Activated B cell treated with CpG ODN at 0.5 μM for 24 hours (primary cell): ENCODE data around the gene FCER1G. TPM values are rescaled to one million over a fixed set of nuclear protein-coding genes. Genes with fewer than 3 reads are reported as not detected.
A peak's percentile ranks its signal among the peaks of the same experiment; 100 is the strongest.
"Not testable (repeated sequence)": the region's sequence is repeated elsewhere in the genome, so short reads cannot be mapped to it uniquely, and the experiment has no call there.

Source experiments
- ATAC-seq: fragments of 200-7000 bp; cut with Tn5 transposase; one replicate; pipeline ENCODE4 v1.10.0; 2021; ENCODE audit warnings: low read depth, mild to moderate bottlenecking, moderate library complexity
- CTCF ChIA-PET: fragments of 350-600 bp; sonication (Branson Sonifier 250); formaldehyde crosslinking; loops from one replicate; lab custom pipeline; 2021; ENCODE audit warnings: antibody characterized with exemption; lab: Charles Lee
- POLR2A ChIA-PET: fragments of 350-600 bp; sonication (Branson Sonifier 250); formaldehyde crosslinking; loops from one replicate; lab custom pipeline; 2021; ENCODE audit warnings: antibody characterized with exemption; lab: Charles Lee
- DNase-seq: peaks from one replicate; pipeline ENCODE4 v3.0.0; 2022
- H3K27ac Mint-ChIP-seq: one replicate; pipeline ENCODE4 v1.8.0; 2020; ENCODE audit warnings: mixed read lengths
- H3K27me3 Mint-ChIP-seq: one replicate; pipeline ENCODE4 v1.8.0; 2021; ENCODE audit warnings: mixed read lengths
- H3K36me3 Mint-ChIP-seq: one replicate; pipeline ENCODE4 v1.8.0; 2021; ENCODE audit warnings: low read depth, mixed read lengths
- H3K4me1 Mint-ChIP-seq: one replicate; pipeline ENCODE4 v1.8.0; 2021; ENCODE audit warnings: mixed read lengths
- H3K4me3 Mint-ChIP-seq: one replicate; pipeline ENCODE4 v1.8.0; 2020; ENCODE audit warnings: mild to moderate bottlenecking, mixed read lengths
- H3K9me3 Mint-ChIP-seq: one replicate; pipeline ENCODE4 v1.8.0; 2020; ENCODE audit warnings: mixed read lengths
- CTCF ChIP-seq: fragments of 200-600 bp; IDR thresholded peaks from one replicate; pipeline ENCODE4 v1.8.0; 2022; ENCODE audit warnings: antibody characterized with exemption, mild to moderate bottlenecking
- intact Hi-C: fragments of 100-400 bp; cut with micrococcal nuclease; formaldehyde crosslinking; loops from one replicate; pipeline ENCODE4 v1.15.1; 2024
- total RNA-seq: library from RNA; stranded (reverse); gene quantifications from 2 replicates; pipeline ENCODE4 v1.2.3, GENCODE V29; 2022

The FCER1G gene
- total RNA-seq, 1 donor from 2014 or later, result 0.60 TPM

GRCh38 chr1:161220002-161220401 is 4.9 kb downstream of the FCER1G start:
- ChIA-PET CTCF (no interaction called here), POLR2A (interaction anchor here (0.9 to 1.8 kb wide), 4 partner anchors 9 to 54 kb away, joined by 3 to 5 read pairs (median 4); partner anchors contain the start of genes NDUFS2 and PPOX)
- peaks cover 2% of the 10 kb centered on the region for H3K36me3 Mint-ChIP-seq
- H3K27me3 Mint-ChIP-seq, result peaks cover 37% of the 10 kb centered on the region
- peaks cover 21% of the 10 kb centered on the region for H3K4me1 Mint-ChIP-seq
- ATAC-seq (no peak), DNase-seq (no peak)
- no peak overlapping the region for H3K4me3 Mint-ChIP-seq
- TF ChIP-seq CTCF, result no peak
- intact Hi-C loops, result no loop called here
- H3K9me3 Mint-ChIP-seq, result no peaks in the 10 kb centered on the region
- H3K27ac Mint-ChIP-seq, result no peak overlapping the region

GRCh38 chr1:161222175-161223019 is 7.3 kb downstream of the FCER1G start:
- Mint-ChIP-seq H3K27me3 (peaks cover 37% of the 10 kb centered on the region), H3K4me1 (peaks cover 31% of the 10 kb centered on the region), H3K4me3 (no peak overlapping the region), H3K27ac (no peak overlapping the region), H3K36me3 (peaks cover 3% of the 10 kb centered on the region), H3K9me3 (no peaks in the 10 kb centered on the region)
- ChIA-PET CTCF (interaction anchor here (0.6 to 1.9 kb wide), 3 partner anchors 11 to 160 kb away, joined by 3 to 5 read pairs (median 3); no protein-coding TSS in a partner anchor), POLR2A (interaction anchor here (0.7 to 1.2 kb wide), 3 partner anchors 14 to 19 kb away, joined by 3 to 4 read pairs (median 3); no protein-coding TSS in a partner anchor)
- no peak for TF ChIP-seq CTCF
- no peak for DNase-seq
- intact Hi-C loops, result no loop called here
- no peak for ATAC-seq

GRCh38 chr1:161223805-161224694 is 9.0 kb downstream of the FCER1G start:
- DNase-seq, result no peak
- no peak for ATAC-seq
- intact Hi-C loops, result loop anchor here (2.0 kb wide), 2 partner anchors 21 to 39 kb away; partner anchors contain the start of gene NDUFS2
- Mint-ChIP-seq H3K4me1 (peaks cover 29% of the 10 kb centered on the region), H3K27ac (no peak overlapping the region), H3K36me3 (peaks cover 17% of the 10 kb centered on the region), H3K9me3 (no peaks in the 10 kb centered on the region), H3K27me3 (peaks cover 37% of the 10 kb centered on the region), H3K4me3 (no peak overlapping the region)
- CTCF ChIA-PET, result interaction anchor here (0.7 to 2.1 kb wide), 4 partner anchors 14 to 159 kb away, joined by 3 to 26 read pairs (median 3); partner anchors contain the start of gene NDUFS2
- POLR2A ChIA-PET, result interaction anchor here (0.5 kb wide), 2 partner anchors 166 to 518 kb away, joined by 3 to 6 read pairs; no protein-coding TSS in a partner anchor
- no peak for TF ChIP-seq CTCF

- intact Hi-C loops, result loop anchor here (1.0 to 2.0 kb wide), 8 partner anchors 14 to 90 kb away; partner anchors contain the start of genes B4GALT3, NDUFS2, SDHC and USP21
- ChIA-PET CTCF (interaction anchor here (1.4 to 2.1 kb wide), 4 partner anchors 21 to 158 kb away, joined by 4 to 26 read pairs (median 14); partner anchors contain the start of gene SDHC), POLR2A (interaction anchor here (2.4 kb wide), 1 partner anchor 43 kb away, joined by 18 read pairs; no protein-coding TSS in a partner anchor)
- Mint-ChIP-seq H3K4me1 (peaks cover 29% of the 10 kb centered on the region), H3K36me3 (peaks cover 22% of the 10 kb centered on the region), H3K27me3 (peaks cover 32% of the 10 kb centered on the region)
- H3K4me3 Mint-ChIP-seq, ATAC-seq, H3K27ac Mint-ChIP-seq, DNase-seq, H3K9me3 Mint-ChIP-seq: not testable (repeated sequence)
Observed at GRCh38 chr1:161224695-161225087, 9.6 kb downstream of the FCER1G start.

GRCh38 chr1:161225178-161225533 is 10.1 kb downstream of the FCER1G start:
- ATAC-seq (no peak), DNase-seq (no peak)
- peaks cover 28% of the 10 kb centered on the region for H3K27me3 Mint-ChIP-seq
- peaks cover 29% of the 10 kb centered on the region for H3K4me1 Mint-ChIP-seq
- peak overlapping the region; percentile 93 for H3K27ac Mint-ChIP-seq
- CTCF ChIA-PET, result interaction anchor here (0.7 to 2.4 kb wide), 19 partner anchors 15 to 175 kb away, joined by 3 to 27 read pairs (median 8); partner anchors contain the start of genes ADAMTS4, NDUFS2, PPOX and SDHC
- peak overlapping the region; percentile 99 for H3K4me3 Mint-ChIP-seq
- no peaks in the 10 kb centered on the region for H3K9me3 Mint-ChIP-seq
- peaks cover 24% of the 10 kb centered on the region for H3K36me3 Mint-ChIP-seq
- TF ChIP-seq CTCF, result no peak
- intact Hi-C loops, result loop anchor here (1.0 to 2.0 kb wide), 8 partner anchors 15 to 89 kb away; partner anchors contain the start of genes B4GALT3, NDUFS2, SDHC and USP21
- POLR2A ChIA-PET, result interaction anchor here (0.6 to 3.2 kb wide), 18 partner anchors 11 to 482 kb away, joined by 3 to 43 read pairs (median 6); partner anchors contain the start of genes ARHGAP30, B4GALT3, DEDD and FCRLA
